Epithelial cell of prostate (primary cell): ENCODE results near the gene COMMD10.

ENCODE experiments used
- DNase-seq: peaks from one replicate; pipeline ENCODE4 v3.0.0-alpha.2; 2011; ENCODE audit warnings: low read depth, low spot score
- H3K27ac ChIP-seq: fragments of 450-650 bp; 2 replicates; pipeline ENCODE4 v1.5.1; 2017; ENCODE audit warnings: mild to moderate bottlenecking

COMMD10 gene

GRCh38 chr5:116340799-116341198 lies 256.0 kb downstream of the COMMD10 start:
- H3K27ac ChIP-seq, result no peak overlapping the region

More at GRCh38 chr5:116340799-116341198, 256.0 kb downstream of the COMMD10 start:
- DNase-seq, result no peak
